ENCODE measurements around the gene CELF2.
"Not testable (repeated sequence)": the region's sequence is repeated elsewhere in the genome, so short reads cannot be mapped to it uniquely, and the experiment has no call there.

Gene CELF2

DNA sequence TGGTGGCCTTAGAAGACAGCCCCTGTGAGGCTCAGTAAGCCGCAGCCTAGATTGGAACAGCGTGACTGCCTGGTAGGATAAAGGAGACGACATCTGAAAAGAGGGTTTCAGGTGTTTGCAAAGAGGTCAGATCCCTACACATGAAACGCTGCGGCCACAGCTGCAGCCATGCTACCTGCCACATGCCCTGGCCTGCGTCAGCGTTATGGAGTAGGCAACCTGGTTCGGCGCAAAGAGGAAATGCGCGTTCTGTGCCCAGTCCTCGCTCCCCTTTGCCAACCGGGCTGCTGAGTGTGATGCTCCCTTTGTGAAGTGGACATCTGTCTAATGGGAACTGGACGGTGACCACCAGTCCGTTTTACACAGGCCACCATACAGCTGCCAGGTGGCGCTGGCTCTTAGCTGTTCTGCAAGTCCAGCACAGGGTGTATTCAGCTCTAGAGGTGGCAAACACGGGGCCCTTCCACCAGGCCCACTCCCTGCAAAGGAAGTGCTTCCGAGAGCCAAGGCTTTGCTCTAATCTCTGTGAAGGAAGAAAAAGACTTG is 160.3 kb downstream of the CELF2 start:
- FAIRE-seq: no peak

DNA sequence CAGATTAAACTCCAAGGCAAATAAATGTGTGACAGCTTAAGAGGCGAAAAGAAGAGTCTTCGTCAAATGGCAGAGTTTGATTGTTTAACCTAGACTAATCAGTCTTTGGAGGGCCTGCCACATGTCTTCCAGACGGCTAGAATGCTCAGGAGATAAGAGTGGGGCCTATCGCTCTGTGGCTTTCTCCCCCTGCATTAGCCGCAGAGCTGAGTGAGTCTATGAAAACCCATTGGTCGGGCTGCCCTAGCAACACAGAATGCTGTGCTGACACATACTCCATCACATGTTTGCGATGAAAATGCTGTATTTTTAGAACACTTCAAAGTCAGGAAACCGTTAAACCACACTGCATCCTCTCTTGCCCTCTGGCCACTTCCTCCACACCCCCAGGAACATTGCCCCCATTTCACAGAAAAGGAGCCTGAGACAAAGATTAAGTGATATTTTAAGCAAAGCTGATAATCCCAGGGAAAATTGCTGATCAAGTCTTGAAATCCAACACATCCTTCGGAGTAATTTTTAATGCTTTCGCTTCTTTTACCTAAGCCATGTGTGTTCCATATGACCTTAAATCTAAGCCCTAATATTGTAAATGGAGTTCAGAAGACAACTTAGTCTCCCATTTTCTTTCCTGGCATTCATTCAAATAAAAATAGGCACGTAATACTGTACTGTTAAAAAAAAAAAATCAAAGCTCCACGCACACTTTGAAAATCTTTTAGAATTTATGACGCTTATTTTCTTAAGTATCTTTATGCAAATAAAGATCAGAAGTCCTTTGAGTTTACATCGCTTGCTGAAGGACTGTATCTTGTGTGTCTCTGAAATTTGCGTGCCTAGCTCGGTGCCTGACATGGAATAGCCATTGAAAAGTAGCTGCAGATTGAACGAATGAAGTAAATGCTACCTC is 161.2 kb downstream of the CELF2 start:
- FAIRE-seq: no peak

DNA sequence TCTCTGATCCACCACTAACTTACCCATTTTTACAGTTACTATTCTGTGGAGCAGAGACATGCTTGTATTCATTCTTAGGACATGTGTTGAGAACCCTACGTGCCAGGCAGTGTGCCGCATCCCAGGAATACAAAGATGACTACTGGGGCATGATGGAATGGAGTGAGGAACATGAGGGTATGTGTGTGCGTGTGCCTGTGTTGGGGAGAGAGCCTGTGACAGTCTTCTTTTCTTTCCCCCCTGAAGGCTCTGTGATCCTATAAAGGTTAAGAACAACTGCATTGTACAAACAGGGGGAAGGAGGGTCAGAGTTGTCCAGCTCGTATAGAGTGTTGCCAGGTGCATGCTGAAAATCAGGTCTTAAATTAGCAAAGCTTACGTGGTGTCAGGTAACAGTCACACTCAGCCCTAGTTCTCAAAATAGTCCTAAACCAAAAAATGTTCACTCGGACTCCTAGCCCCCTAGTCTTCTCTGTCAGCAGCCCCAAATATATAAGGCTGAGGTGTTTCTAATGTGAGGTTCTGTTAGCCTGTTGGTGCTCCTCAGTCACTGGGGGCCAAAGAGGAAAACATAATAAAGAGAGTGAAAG is 161.9 kb downstream of the CELF2 start:
- FAIRE-seq: no peak

DNA sequence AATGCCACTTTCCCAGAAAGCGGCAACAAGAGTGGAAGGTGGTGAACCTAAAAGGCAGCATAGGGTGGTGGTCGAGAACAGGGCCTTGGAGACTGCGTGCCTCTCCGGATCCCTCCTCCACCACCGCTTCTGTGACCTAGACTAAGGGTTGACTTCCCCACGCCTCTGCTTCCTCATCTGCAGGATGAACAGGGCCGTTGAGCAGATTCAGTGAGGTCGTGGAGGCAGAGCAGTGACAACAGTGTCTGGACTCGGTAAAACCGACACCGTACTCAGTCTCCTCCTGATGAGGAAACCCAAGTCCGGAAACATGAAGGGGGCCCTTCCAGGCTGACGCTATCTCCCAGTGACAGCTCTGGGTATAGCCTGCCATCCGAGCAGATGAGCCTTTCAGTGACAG is 162.6 kb downstream of the CELF2 start:
- FAIRE-seq: no peak

DNA sequence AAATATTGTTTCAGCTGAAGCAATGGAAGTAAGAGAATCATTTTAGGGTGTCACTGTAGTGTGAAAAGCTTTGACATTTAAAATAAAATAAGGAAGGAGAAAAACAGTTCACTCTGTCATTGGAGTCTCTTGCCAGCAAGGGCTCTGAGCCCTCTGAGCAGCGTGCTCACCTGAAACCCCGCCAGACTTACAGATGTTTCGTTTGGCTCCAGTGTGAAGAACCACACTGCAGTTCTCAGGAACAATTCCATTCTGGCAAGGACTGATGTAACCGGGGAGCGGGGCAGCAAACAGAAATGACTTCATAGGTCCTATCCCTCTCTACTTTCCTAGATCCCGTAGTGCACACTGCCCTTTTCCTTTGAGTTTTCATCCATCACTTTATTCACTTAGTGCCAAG is 164.3 kb downstream of the CELF2 start:
- no peak for FAIRE-seq

DNA sequence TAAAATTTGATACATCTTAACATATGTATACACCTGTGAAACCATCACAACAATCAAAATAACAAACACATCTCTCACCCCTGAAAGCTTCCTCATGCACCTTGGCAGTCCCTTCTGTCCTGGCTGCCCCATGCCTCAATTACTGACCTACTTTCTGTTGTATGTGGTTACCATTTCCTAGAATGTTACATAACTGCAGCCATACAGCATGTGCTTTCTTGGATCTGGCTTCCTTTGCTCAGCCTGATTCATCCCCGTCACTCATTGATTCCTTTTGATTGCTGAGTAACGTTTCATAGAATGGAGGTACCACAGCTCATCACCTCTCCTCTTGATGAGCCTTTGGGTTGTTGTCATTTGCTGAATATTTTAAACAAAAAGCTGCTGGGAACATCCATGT is 165.3 kb downstream of the CELF2 start:
- no peak for FAIRE-seq

DNA sequence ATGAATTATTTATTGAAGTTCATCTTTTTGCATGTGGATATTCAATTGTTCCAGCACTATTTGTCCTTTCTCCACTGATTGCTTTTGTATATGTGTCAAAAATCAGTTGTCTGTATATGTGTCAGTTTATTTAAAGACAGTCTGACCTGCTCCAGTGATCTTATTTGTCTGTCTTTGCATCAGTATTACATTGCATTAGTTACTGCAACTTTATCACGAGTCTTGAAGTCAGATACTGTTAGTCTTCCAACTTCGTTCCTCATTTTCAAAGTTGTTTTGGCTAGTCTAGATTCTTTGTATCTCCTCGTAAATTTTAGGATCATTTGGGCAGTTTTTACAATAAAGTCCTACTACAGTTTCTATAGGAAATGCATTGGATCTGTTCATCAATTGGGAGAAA is 166.4 kb downstream of the CELF2 start:
- no peak for FAIRE-seq

DNA sequence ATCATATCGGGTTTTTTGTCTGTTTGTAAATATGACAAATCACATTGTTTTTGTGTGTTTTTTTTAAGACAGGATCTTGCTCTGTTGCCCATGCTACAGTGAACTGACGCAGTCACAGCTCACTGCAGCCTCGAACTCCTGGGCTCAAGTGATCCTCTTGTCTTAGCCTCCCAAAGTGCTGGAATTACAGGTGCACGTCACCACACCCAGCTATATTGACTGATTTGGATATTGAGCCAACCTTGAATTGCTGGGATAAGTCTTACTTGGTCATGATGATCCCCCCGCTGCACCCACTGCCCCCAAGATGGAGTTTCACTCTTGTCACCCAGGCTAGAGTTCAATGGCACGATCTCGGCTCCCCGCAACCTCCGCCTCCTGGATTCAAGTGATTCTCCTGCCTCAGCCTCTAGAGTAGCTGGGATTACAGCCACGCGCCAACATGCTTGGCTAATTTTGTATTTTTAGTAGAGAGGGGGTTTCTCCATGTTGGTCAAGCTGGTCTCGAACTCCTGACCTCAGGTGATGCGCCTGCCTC is 167.5 kb downstream of the CELF2 start:
- FAIRE-seq: not testable (repeated sequence)

DNA sequence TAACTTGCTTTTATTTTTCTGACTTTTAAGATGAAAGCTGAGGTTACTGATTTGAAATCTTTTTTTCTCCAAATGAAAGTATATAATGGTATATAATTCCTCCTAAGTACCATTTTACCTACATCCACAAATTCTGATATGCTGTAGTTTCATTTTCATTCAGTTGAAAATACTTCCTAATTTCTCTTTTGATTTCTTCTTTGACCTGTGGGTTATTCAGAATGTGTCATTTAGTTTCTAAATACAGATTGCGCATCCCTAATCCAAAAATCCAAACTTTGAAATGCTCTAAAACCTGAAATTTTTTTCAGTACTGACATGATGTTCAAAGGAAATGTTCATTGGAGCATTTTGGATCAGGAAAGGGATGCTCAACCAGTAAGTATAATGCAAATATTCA is 168.7 kb downstream of the CELF2 start:
- no peak for FAIRE-seq

DNA sequence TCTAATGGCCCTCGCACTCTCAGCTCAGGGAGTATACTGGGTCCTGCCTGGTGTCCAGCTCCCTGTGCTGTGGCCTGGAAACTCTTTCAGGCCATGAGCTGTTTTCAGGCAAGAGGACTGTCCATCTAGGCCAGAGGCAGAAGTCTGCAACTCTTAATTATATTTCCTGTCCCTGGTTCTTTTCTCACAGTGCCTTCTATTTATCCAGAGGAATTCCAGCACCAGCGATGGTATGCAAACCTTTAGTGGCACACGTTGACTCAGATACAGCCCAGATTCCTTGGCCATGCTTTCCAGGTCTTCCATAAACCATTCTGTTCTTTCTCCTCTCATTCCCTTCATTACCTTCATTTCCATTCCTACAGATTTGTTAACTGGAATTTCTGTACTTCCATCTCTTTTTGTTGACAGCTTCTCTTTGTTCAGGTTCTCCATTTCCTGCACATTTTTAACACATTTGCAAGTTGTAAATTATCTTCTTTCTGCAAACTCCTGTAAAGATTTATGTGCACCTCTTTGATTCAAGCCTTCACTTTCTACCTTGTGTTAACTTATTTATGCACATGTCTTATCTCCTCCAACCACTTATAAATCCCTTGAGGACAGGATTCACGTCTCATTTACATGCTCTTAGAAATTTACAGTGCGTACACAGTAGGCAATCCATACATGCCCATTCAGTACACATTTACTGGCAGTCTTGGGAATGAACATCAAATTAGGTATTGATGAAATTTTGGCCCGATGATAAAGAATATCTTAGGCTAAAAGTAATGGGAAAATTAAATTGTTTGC is 172.1 kb downstream of the CELF2 start:
- no peak for FAIRE-seq

DNA sequence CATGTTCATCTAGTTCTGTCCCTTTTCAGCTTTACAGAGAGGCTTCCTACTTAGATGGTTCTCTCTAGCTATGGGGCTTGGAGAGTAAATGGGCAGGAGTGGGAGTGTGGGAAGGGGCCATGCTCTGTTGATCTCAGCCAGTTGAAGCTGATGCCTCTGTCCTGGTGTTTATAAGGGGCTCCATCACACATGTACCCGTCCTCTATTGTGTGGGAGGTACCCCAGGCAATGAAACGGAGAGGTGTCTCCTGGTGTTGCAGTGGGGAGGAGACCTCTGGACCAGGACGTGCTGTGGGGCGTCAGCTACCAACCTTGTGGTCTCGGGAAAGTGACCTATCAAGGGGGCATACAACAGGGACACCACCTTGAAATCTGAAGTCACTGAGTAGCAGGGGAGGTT is 173.5 kb downstream of the CELF2 start:
- FAIRE-seq: no peak

DNA sequence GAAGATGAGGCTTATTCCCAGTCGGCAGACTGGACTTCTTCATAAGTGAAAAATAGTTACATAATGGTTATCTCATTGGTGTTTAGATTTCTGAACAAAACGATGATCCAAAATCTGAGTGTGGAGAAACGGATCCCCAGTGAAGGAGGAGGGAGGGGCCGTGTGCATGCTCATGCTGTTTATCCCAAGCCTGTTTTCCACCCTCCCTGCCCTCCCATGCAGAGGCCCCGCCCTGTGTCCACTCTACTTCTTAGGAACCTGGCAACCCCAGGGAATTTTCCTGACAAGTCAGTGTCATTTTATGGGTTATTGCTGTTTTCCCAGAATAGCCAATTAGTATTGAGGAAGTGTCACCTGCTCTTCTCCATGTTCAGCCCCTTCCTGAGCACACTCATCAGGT is 174.0 kb downstream of the CELF2 start:
- no peak for FAIRE-seq

DNA sequence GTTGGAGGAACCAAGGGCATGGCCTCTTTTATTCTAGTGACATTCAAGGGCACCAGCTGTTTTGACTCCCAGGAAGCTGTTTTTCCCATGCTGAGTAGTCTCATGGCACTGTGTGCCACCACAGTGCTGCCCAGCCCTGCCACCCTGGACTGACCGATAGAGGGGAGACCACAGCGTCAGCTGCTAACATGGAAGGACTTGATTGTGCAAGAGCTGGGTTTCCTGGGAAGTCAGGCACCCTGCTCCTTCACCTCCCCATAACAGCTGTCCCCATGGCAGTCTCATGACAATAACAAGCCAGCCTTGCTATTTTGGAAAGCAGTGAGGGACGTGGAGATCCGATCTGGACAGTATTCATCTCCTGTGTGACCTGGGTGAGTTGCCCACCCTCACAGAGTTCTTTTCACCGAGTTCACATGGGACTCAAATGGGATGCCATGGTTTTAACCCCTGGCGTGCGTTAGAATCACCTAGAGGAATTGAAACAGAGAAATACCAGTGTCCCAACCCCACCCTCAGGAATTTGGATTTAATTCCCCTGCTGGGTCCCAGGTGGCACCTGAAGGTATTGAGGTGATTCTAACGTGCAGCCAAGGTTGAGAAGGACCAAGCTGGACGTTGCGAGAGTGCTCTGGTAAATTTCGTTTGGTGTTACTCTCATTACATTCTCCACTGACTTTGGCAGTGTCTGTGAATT is 174.8 kb downstream of the CELF2 start:
- no peak for FAIRE-seq

DNA sequence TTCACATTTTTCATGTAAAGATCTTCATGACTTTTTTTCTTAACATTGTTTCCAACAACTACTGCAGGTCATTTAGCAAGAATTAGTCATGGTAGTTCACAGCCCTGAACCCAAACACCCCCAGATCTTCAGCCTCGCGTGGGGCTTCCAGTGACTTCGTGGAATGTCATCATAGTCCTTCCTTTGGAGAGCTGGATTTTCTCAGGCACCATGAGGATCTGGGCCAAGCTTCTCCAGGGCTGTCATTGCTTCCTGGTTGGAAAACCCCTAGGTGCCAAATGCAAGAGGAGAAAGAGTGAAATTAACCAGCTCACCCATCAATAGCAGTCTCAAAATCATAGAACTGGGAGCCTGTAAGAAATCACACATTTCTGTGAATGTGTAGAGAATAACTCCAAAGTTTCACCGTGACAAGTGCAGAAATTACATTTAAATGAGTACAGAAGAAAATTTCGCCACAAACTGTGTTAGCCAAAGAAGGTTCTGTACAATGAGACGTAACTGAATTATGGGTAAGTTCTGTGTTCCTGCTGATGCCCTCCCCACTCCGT is 175.4 kb downstream of the CELF2 start:
- no peak for FAIRE-seq

DNA sequence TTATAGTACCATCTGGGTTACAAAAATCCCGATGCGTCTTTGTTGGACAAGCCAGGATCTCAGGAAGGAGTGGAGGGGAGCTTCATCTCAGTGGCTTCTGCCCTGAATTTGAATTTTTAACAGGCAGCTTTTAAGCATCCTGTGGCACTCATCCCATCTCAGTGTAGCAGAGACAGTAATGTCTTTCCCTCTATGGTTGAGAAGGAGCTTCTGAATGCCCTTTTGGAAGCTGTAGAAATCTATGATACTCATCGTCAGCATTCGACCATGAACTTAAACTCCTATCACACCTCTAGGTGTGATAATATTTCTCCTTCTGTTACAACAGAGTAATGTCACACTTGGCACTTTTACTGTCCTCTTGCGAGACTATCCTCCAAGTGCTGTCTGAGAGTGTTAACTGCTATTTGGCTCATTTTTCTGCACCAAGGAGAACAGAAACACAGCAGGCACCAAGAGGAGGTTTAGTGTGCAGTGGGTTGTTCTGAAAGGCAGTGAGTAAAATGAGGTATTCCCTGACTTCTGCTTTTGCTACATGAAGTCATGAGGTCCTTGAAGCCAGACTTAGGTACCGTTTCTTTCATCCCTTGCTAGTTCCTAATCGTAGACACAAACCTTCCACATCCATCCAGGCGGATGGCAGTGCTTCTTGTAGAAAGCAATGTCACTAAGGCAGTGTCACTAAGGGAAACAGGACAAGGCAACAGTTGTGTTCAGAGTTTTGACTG is 177.4 kb downstream of the CELF2 start:
- FAIRE-seq: no peak

DNA sequence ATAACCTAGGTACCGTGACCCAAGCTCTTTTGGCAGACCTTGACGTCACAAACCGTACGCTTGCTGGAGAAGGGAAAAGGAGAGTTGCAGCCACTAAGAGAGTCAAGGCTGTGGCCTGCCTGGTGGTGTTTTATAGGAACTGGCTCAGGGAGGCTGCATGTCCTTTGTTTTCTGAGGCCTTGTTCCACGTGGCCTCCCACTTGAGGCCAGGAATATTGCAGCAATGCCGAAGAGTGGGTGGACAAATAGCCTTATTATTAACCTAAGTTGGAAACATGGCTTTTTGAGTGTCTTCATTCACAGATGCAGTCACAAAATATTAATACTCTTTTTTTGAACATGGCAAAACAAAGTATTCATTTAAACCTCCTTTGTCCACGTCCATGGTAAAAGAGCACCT is 178.0 kb downstream of the CELF2 start:
- FAIRE-seq: no peak

DNA sequence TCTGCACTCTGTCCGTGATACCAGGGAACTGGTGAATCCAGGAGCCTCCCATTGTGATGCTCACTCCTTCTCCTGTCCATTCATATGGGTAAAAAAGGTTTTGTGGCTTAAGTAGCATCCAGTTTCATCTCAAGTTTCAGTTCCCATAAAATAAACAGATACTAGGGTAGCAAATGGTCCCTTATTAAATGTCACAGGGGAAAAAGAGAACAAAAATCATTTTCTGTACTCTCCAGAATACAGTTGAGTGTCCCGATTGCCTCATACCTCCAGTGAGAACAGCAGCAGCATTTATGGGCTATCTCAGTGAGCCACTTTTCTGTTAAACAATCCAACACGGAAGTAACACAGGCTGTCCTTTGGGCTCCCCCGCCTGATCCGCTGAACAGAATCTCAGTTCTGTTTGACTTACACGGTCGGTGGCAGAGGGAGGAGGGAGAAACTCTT is 179.6 kb downstream of the CELF2 start:
- FAIRE-seq: no peak

DNA sequence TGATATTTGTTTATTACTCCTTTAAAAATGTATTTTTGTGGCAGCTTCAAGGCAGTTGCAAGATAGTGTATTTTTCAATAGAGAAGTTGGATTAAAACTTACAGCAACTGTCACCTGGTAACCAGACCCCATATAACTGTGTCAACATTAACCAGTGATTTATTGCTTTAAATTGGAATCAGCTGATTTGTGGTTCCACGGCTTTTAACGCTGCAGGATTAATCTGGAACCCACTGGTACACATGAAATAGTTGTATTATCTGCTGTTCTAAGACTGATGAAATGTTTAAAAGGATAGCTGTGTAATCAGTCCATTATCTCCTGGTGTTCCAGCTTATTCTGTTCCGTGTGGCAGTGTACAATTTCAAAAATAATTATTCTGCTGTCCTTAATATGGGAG is 180.2 kb downstream of the CELF2 start:
- FAIRE-seq: no peak

DNA sequence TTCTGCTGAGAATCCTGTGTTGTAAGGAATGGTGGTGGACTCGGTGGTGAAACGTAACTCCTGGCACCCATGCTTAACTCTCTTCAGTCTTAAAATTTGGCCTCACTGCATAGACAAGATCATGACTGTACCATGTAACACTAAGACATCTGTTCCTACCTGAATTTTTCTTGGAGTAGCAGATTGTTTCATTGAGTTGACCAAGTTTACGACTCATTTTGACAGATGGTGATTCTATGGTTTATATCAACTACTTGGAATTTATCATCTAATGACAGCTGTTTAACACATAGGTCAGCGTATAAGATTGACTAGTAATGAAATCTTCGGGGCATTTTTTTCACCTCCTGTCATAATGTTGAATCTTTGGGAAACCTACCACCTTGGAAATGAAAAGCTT is 184.2 kb downstream of the CELF2 start:
- FAIRE-seq: no peak

DNA sequence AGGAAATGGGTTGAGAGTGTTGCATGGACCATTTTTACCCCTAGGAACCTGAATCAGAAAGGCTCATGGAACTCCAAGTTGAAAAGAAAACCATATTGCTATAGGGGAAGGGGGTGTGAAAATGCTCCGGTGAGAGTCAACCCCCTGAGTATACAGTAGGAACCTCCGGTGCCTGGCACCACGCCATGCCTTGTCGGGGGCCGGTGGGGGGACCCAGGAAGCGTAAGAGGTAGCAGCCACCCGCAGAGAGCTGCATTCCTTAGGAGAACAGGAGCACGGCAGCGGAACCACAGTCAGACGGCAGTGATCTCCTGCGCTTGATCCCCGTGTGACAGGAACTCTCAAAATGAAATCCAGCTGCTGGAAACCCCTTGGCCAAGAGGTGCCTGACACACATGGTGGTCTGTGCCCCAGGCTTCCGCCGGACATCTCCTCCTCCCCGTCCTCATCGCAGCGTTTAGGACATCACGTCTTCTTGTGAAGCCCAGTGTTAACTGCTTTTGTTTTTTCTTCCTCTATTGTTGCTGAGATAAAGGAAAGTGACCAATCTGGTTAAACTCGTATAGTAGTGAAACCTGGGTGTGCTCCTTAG is 186.8 kb downstream of the CELF2 start:
- no peak for FAIRE-seq

Data from TTC549 (cell line).